GM10248 (cell line): ENCODE data around the gene ZNF850.
"Not testable (repeated sequence)": the region's sequence is repeated elsewhere in the genome, so short reads cannot be mapped to it uniquely, and the experiment has no call there.

ENCODE experiments used
- CTCF ChIA-PET: fragments of 300-600 bp; sonication (Branson Sonifier 250); formaldehyde crosslinking; extraction: SDS; loops from one replicate; lab custom pipeline; 2021; ENCODE audit warnings: antibody characterized with exemption; lab: Yijun Ruan, JAX
- POLR2A ChIA-PET: fragments of 350-650 bp; sonication (Branson Sonifier 250); formaldehyde crosslinking; extraction: SDS; loops from one replicate; lab custom pipeline; 2020; ENCODE audit warnings: antibody characterized with exemption; lab: Yijun Ruan, JAX
- DNase-seq: peaks from one replicate; pipeline ENCODE4 v3.0.0; 2012; ENCODE audit errors: extremely low spot score
- TF ChIP-seq, protein P1 (sequence below): IDR thresholded peaks from 2 replicates; pipeline ENCODE4 v1.5.1; 2012; ENCODE audit warnings: mild to moderate bottlenecking, low read depth; ENCODE audit errors: extremely low read depth, missing control alignments, control extremely low read depth

ZNF850 gene

DNA sequence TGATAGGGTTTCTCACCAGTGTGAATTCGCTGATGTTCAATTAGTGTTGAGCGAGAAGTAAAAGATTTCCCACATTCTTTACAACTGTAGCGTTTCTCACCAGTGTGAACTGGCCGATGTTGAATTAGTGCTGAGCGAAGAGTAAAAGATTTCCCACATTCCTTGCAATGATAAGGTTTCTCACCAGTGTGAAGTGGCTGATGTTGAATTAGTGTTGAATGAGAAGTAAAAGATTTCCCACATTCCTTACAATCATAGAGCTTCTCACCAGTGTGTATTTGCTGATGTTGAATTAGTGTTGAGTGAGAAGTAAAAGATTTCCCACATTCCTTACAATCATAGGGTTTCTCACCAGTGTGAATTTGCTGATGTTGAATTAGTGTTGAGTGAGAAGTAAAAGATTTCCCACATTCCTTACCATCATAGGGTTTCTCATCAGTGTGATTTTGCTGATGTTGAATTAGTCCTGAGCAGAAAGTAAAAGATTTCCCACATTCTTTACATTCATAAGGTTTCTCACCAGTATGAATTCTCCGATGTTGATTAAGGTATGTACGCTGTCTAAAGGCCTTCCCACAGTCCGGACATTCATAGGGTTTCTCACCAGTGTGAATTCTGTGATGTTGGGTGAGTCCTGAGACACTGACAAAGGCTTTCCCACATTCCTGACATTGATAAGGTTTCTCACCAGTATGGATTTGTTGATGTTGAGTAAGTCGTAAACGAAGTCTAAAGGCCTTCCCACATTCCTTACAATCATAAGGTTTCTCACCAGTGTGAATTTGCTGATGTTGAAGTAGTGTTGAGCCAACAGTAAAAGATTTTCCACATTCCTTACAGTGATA is 24.0 kb downstream of the ZNF850 start:
- TF ChIP-seq, protein P1, sequence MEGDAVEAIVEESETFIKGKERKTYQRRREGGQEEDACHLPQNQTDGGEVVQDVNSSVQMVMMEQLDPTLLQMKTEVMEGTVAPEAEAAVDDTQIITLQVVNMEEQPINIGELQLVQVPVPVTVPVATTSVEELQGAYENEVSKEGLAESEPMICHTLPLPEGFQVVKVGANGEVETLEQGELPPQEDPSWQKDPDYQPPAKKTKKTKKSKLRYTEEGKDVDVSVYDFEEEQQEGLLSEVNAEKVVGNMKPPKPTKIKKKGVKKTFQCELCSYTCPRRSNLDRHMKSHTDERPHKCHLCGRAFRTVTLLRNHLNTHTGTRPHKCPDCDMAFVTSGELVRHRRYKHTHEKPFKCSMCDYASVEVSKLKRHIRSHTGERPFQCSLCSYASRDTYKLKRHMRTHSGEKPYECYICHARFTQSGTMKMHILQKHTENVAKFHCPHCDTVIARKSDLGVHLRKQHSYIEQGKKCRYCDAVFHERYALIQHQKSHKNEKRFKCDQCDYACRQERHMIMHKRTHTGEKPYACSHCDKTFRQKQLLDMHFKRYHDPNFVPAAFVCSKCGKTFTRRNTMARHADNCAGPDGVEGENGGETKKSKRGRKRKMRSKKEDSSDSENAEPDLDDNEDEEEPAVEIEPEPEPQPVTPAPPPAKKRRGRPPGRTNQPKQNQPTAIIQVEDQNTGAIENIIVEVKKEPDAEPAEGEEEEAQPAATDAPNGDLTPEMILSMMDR = no peak
- CTCF ChIA-PET = no interaction called here
- POLR2A ChIA-PET = no interaction called here
- DNase-seq = no peak

DNA sequence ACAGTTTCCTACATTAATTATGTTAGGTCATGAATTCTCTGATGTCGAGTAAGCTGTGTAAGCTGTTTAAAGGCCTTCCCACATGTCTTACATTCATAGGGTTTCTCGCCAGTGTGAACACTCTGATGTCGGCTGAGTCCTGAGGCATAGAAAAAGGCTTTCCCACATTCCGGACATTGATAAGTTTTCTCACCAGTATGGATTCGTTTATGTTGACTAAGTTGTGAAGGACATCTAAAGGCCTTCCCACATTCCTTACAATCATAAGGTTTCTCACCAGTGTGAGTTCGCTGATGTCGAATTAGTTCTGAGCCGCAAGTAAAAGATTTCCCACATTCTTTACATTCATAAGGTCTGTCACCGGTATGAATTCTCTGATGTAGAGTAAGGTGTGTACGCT is 24.9 kb downstream of the ZNF850 start:
- CTCF ChIA-PET = no interaction called here
- DNase-seq = no peak
- POLR2A ChIA-PET = no interaction called here
- TF ChIP-seq, protein P1 = no peak

DNA sequence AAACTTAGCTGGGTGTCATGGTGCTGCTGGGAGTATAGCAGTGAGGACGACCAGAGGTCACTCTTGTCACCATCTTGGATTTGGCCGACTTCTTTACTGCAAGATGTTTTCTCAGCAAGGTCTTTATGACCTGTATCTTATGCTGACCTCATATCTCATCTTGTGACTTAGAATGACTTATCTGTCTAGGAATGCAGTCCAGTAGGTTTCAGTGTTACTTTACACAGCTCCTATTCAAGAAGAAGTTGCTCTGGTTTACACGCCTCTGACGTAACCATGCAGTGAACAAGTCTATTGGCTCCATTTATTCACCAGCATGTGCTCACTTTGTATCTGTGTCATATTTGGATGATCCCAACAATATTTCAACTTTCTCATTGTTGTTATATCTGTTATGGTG is 26.7 kb downstream of the ZNF850 start:
- ChIA-PET POLR2A (no interaction called here), CTCF (no interaction called here)
- DNase-seq = no peak
- TF ChIP-seq, protein P1 = no peak

- DNase-seq, POLR2A ChIA-PET: not testable (repeated sequence)
- CTCF ChIA-PET = interaction anchor here (1.0 kb wide), 1 partner anchor 42 kb away, joined by 3 read pairs; no protein-coding TSS in a partner anchor
Measured at GRCh38 chr19:36736166-36736565, 36.4 kb downstream of the ZNF850 start.

- DNase-seq = no peak
- ChIA-PET CTCF (no interaction called here), POLR2A (no interaction called here)
- TF ChIP-seq, protein P1 = no peak
Measured at GRCh38 chr19:36719687-36720556, 52.7 kb downstream of the ZNF850 start.

DNA sequence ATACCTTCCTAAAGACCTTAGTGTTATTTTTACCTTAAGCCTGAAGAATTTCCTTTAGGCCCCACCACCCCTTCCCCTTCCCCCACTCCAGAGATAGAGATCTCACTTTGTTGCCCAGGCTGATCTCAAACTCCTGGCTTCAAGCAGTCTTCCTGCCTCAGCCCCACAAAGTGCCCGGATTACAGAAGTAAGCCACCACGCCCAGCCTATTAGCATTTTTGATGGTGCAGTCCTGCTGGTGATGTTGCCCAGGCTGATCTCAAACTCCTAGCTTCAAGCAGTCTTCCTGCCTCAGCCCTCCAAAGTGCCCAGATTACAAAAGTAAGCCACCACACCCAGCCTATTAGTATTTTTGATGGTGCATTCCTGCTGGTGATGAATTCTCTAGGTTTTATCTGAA is 63.2 kb downstream of the ZNF850 start:
- CTCF ChIA-PET = no interaction called here
- TF ChIP-seq, protein P1 = no peak
- no peak for DNase-seq
- POLR2A ChIA-PET = no interaction called here
